B cell (primary cell): ENCODE measurements around the gene TIMM21. TPM values are rescaled to one million over a fixed set of nuclear protein-coding genes. Genes with fewer than 3 reads are reported as not detected.

Experiments used
- ATAC-seq: fragments of 200-7000 bp; cut with Tn5 transposase; one replicate; pipeline ENCODE4 v1.10.0; 2021; ENCODE audit warnings: low read depth, mild to moderate bottlenecking, moderate number of reproducible peaks, moderate library complexity
- CTCF ChIA-PET: fragments of 350-600 bp; sonication (Branson Sonifier 250); formaldehyde crosslinking; loops from one replicate; lab custom pipeline; 2021; ENCODE audit warnings: antibody characterized with exemption, inconsistent platforms; lab: Charles Lee
- POLR2A ChIA-PET: fragments of 350-600 bp; sonication (Branson Sonifier 250); formaldehyde crosslinking; loops from one replicate; lab custom pipeline; 2021; ENCODE audit warnings: antibody characterized with exemption; lab: Charles Lee
- DNase-seq: peaks from one replicate; pipeline ENCODE4 v3.0.0; 2013
- H2AFZ ChIP-seq: 2 replicates; pipeline ENCODE4 v1.6.1; 2012; ENCODE audit warnings: mild to moderate bottlenecking, low read depth, low read length; ENCODE audit not compliant: insufficient read depth, poor library complexity, severe bottlenecking
- H3K27ac ChIP-seq, 2 donors: 1 replicate in 1 of 2; 2 replicates in 1 of 2; pipeline ENCODE4 v1.5.1; 2012 to 2013; ENCODE audit warnings: low read length in 2 of 2, mild to moderate bottlenecking in 2 of 2, moderate library complexity in 1 of 2
- H3K27me3 ChIP-seq, 4 experiments: fragments of 200-600 bp in 1 of 4; sonication (generic) in 1 of 4; replicated peaks in 1 of 4; 1 replicate in 2 of 4; 2 replicates in 2 of 4; pipeline versions ENCODE4 v1.6.1 to v1.7.0; 2013 to 2016; ENCODE audit warnings: low read length in 3 of 4, mild to moderate bottlenecking in 2 of 4, mixed read lengths in 1 of 4, moderate library complexity in 1 of 4; ENCODE audit not compliant: insufficient read depth in 4 of 4, control insufficient read depth in 3 of 4; ENCODE audit errors: control extremely low read depth in 1 of 4
- H3K36me3 ChIP-seq, 2 experiments: replicated peaks in 1 of 2; 1 replicate in 1 of 2; 2 replicates in 1 of 2; pipeline versions ENCODE4 v1.6.1 to v1.7.1; 2013; ENCODE audit warnings: low read length in 1 of 2; ENCODE audit not compliant: insufficient read depth in 2 of 2, control insufficient read depth in 1 of 2; ENCODE audit errors: control extremely low read depth in 1 of 2, extremely low read depth in 1 of 2
- H3K4me1 ChIP-seq, 2 donors: fragments of 200-600 bp in 1 of 2; sonication (generic) in 1 of 2; 1 replicate in 1 of 2; 2 replicates in 1 of 2; pipeline versions ENCODE4 v1.5.1 to v1.6.1; 2013 to 2017; ENCODE audit warnings: low read length in 2 of 2; ENCODE audit not compliant: control insufficient read depth in 2 of 2, insufficient read depth in 2 of 2
- H3K4me2 ChIP-seq: replicated peaks from 2 replicates; pipeline ENCODE3; 2012; ENCODE audit warnings: mild to moderate bottlenecking, low read depth, low read length; ENCODE audit not compliant: poor library complexity, severe bottlenecking
- H3K4me3 ChIP-seq, 5 experiments: fragments of 200-600 bp in 1 of 5; sonication (generic) in 1 of 5; 1 replicate in 3 of 5; 2 replicates in 2 of 5; pipeline versions ENCODE4 v1.5.1 to v1.7.0; 2011 to 2016; ENCODE audit warnings: low read length in 4 of 5, mild to moderate bottlenecking in 4 of 5, low read depth in 2 of 5, control low read depth in 1 of 5, moderate library complexity in 1 of 5; ENCODE audit not compliant: insufficient read depth in 1 of 5; ENCODE audit errors: control extremely low read depth in 1 of 5, extremely low read depth in 1 of 5
- H3K79me2 ChIP-seq: fragments of 200-600 bp; sonication (generic); one replicate; pipeline ENCODE4 v1.6.0; 2016; ENCODE audit warnings: low read length; ENCODE audit not compliant: control insufficient read depth, insufficient read depth
- H3K9ac ChIP-seq: fragments of 200-600 bp; sonication (generic); 2 replicates; pipeline ENCODE4 v1.6.1; 2017; ENCODE audit warnings: mild to moderate bottlenecking, low read length, moderate library complexity
- H3K9me3 ChIP-seq, 3 donors: one replicate each; pipeline versions ENCODE4 v1.6.1 to v1.7.1; 2013; ENCODE audit warnings: low read length in 2 of 3; ENCODE audit not compliant: control insufficient read depth in 2 of 3, insufficient read depth in 1 of 3; ENCODE audit errors: control extremely low read depth in 1 of 3
- H4K20me1 ChIP-seq: 2 replicates; pipeline ENCODE4 v1.6.0; 2012; ENCODE audit warnings: mild to moderate bottlenecking, low read length; ENCODE audit not compliant: insufficient read depth, control insufficient read depth, poor library complexity, severe bottlenecking
- H3K27ac Mint-ChIP-seq: one replicate; pipeline ENCODE4 v1.8.0; 2021; ENCODE audit warnings: mixed read lengths
- H3K27me3 Mint-ChIP-seq: one replicate; pipeline ENCODE4 v1.8.0; 2021; ENCODE audit warnings: mixed read lengths
- H3K4me1 Mint-ChIP-seq: one replicate; pipeline ENCODE4 v1.8.0; 2021; ENCODE audit warnings: mixed read lengths
- H3K4me3 Mint-ChIP-seq: one replicate; pipeline ENCODE4 v1.8.0; 2021; ENCODE audit warnings: mixed read lengths
- H3K9me3 Mint-ChIP-seq: one replicate; pipeline ENCODE4 v1.8.0; 2022; ENCODE audit warnings: mixed read lengths; ENCODE audit not compliant: insufficient read depth
- CTCF ChIP-seq: fragments of 200-600 bp; IDR thresholded peaks from one replicate; pipeline ENCODE4 v1.8.0; 2022; ENCODE audit warnings: antibody characterized with exemption, mild to moderate bottlenecking
- EZH2 ChIP-seq: IDR thresholded peaks from 2 replicates; pipeline ENCODE4 v1.6.1; 2012; ENCODE audit warnings: borderline replicate concordance, low read depth, mild to moderate bottlenecking, moderate library complexity, low read length; ENCODE audit not compliant: insufficient read depth, poor library complexity, severe bottlenecking
- WGBS: methylation state at CpG from one replicate; pipeline ENCODE4 v1.1.5; 2013; ENCODE audit warnings: missing lambda C conversion rate; ENCODE audit not compliant: insufficient coverage; 5-methylcytosine and 5-hydroxymethylcytosine counted together
- intact Hi-C: fragments of 100-400 bp; cut with micrococcal nuclease; formaldehyde crosslinking; loops from one replicate; pipeline ENCODE4 v1.10.0; 2022
- polyA plus RNA-seq: library from polyadenylated mRNA; depleted of rRNA; stranded (reverse); fragments of >200 nt; gene quantifications from 2 replicates; pipeline ENCODE4 v1.2.3, GENCODE V29; 2012
- total RNA-seq, 2 donors: library from RNA; stranded (reverse); fragments of 120-200 nt in 1 of 2; gene quantifications; 1 replicate in 1 of 2; 2 replicates in 1 of 2; pipeline versions ENCODE4 v1.2.3 to v1.2.4, GENCODE V29; 2013 to 2022

Gene TIMM21
- total and polyA plus RNA-seq, 2 donors (not counting 1 experiment from before 2014, with no cell fraction given) = 22.9 to 25.0 TPM

GRCh38 chr18:74132201-74132600 lies 16.1 kb upstream of the TIMM21 start:
- H3K27me3 Mint-ChIP-seq = no peaks in the 10 kb centered on the region
- Histone ChIP-seq H3K27ac (no peak overlapping the region), H3K9ac (no peak overlapping the region), H3K36me3 (no peaks in the 10 kb centered on the region), H4K20me1 (no peaks in the 10 kb centered on the region), H3K9me3 (no peaks in the 10 kb centered on the region), H3K4me2 (no peak overlapping the region), H3K4me1 (no peaks in the 10 kb centered on the region), H2AFZ (no peak overlapping the region), H3K27me3 (no peaks in the 10 kb centered on the region), H3K4me3 (no peak overlapping the region), H3K79me2 (no peaks in the 10 kb centered on the region)
- no peaks in the 10 kb centered on the region for H3K9me3 Mint-ChIP-seq
- H3K4me3 Mint-ChIP-seq = no peak overlapping the region
- 100% methylated on average over 1 of the region's 3 CpGs for WGBS
- intact Hi-C loops = no loop called here
- ChIA-PET POLR2A (no interaction called here), CTCF (no interaction called here)
- no peak for ATAC-seq
- TF ChIP-seq CTCF = no peak
- H3K27ac Mint-ChIP-seq = no peak overlapping the region
- H3K4me1 Mint-ChIP-seq = no peaks in the 10 kb centered on the region
- DNase-seq = no peak

GRCh38 chr18:74137920-74138538 lies 10.3 kb upstream of the TIMM21 start:
- intact Hi-C loops = no loop called here

More at GRCh38 chr18:74137920-74138538, 10.3 kb upstream of the TIMM21 start:
- Histone ChIP-seq H3K4me3 (no peak overlapping the region), H3K36me3 (no peaks in the 10 kb centered on the region), H3K27ac (no peak overlapping the region), H3K9me3 (no peaks in the 10 kb centered on the region), H3K4me2 (no peak overlapping the region), H2AFZ (no peak overlapping the region), H4K20me1 (no peaks in the 10 kb centered on the region), H3K4me1 (no peaks in the 10 kb centered on the region), H3K79me2 (no peaks in the 10 kb centered on the region), H3K27me3 (peaks cover 0 to 3% (median 0%) of the 10 kb centered on the region in 4 experiments), H3K9ac (no peak overlapping the region)
- H3K9me3 Mint-ChIP-seq = no peaks in the 10 kb centered on the region
- DNase-seq (no peak), ATAC-seq (no peak)
- no peak overlapping the region for H3K4me3 Mint-ChIP-seq
- H3K27ac Mint-ChIP-seq = no peak overlapping the region
- H3K4me1 Mint-ChIP-seq = no peaks in the 10 kb centered on the region
- ChIA-PET CTCF (no interaction called here), POLR2A (no interaction called here)
- peaks cover 29% of the 10 kb centered on the region for H3K27me3 Mint-ChIP-seq
- 95% methylated on average over 12 of the region's 12 CpGs for WGBS
- no peak for TF ChIP-seq EZH2
- no peak for TF ChIP-seq CTCF
